ENCODE data around the gene TEAD1.

TEAD1 gene

GRCh38 chr11:12719221-12719620, 45.0 kb downstream of the TEAD1 start:
- no peaks in the 10 kb centered on the region for H4K20me1 ChIP-seq (ENCODE audit: insufficient read depth, low read length)
- H3K9me2 ChIP-seq (replicated peaks; ENCODE audit: insufficient read depth, low read length): no peaks in the 10 kb centered on the region
- no peak for DNase-seq
- H3K4me1 ChIP-seq (ENCODE audit: low read length): peaks cover 33% of the 10 kb centered on the region
- TF ChIP-seq EZH2 (optimal IDR thresholded peaks at IDR 0.05; ENCODE audit: low read depth, low read length) (no peak), EZH2phosphoT487 (IDR thresholded peaks at IDR 0.05; ENCODE audit: low read length) (no peak), CTCF (IDR thresholded peaks at IDR 0.05; ENCODE audit: low read length) (no peak)
- H3K27me3 ChIP-seq (replicated peaks; ENCODE audit: insufficient read depth, low read length): no peaks in the 10 kb centered on the region
- peaks cover 18% of the 10 kb centered on the region for H3F3A ChIP-seq (ENCODE audit: insufficient read depth, low read length)
- H3K27ac ChIP-seq (ENCODE audit: low read length): no peak overlapping the region
- H3K9me3 ChIP-seq (replicated peaks; ENCODE audit: insufficient read depth, low read length): no peaks in the 10 kb centered on the region
- H3K4me2 ChIP-seq (ENCODE audit: low read depth, low read length): no peak overlapping the region
- no peaks in the 10 kb centered on the region for H3K36me3 ChIP-seq (replicated peaks; ENCODE audit: insufficient read depth, low read length)
- no peak overlapping the region for H3K9ac ChIP-seq (ENCODE audit: low read length)
- H3K79me2 ChIP-seq (ENCODE audit: low read length): peaks cover 68% of the 10 kb centered on the region
- no peak overlapping the region for H2AFZ ChIP-seq (ENCODE audit: low read length)
- H3K4me3 ChIP-seq (ENCODE audit: low read length): no peak overlapping the region

DNA sequence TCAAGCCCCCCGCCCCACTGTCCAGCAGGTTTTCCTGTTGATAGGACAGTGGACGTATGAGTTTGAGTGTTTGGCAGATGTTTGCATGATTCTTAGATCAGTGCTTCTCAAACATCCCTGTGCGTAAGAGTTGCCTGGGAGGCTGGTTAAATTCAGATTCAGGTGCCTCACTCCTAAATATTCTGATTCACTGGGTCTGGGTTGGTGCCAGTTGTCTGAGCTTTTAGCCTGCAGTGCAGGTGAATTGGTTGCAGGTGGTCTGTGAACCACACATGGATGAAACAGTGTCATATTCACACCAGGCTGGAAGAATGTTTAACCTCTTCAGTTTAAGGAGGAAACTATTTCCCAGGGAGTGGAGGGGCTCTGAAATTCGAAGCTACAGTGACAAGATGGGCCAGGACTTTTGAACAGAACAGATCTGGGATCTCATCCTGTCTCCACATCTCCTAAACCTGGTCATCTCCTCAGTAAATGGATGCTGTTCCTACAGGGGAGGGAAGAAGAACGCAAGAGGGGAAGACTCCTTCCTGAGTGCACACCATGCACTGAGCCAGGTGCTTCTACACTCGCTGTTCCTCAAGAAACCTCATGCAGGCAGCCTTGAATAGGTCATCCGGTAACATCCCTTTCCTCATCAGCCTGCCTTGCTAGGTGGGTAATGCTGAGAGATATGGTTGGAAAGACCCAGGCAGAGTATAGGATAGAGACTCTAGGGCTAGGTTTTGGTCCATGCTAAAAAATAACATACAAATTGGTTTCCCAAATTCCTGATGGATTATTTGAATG, 47.8 kb downstream of the TEAD1 start:
- no peak overlapping the region for H2AFZ ChIP-seq (ENCODE audit: low read length)
- no peaks in the 10 kb centered on the region for H3K27me3 ChIP-seq (replicated peaks; ENCODE audit: insufficient read depth, low read length)
- peaks cover 83% of the 10 kb centered on the region for H3K79me2 ChIP-seq (ENCODE audit: low read length)
- H3K36me3 ChIP-seq (replicated peaks; ENCODE audit: insufficient read depth, low read length): no peaks in the 10 kb centered on the region
- H3K9me2 ChIP-seq (replicated peaks; ENCODE audit: insufficient read depth, low read length): no peaks in the 10 kb centered on the region
- no peaks in the 10 kb centered on the region for H3K9me3 ChIP-seq (replicated peaks; ENCODE audit: insufficient read depth, low read length)
- no peaks in the 10 kb centered on the region for H4K20me1 ChIP-seq (ENCODE audit: insufficient read depth, low read length)
- H3K4me2 ChIP-seq (ENCODE audit: low read depth, low read length): no peak overlapping the region
- TF ChIP-seq EZH2 (optimal IDR thresholded peaks at IDR 0.05; ENCODE audit: low read depth, low read length) (no peak), CTCF (IDR thresholded peaks at IDR 0.05; ENCODE audit: low read length) (no peak), EZH2phosphoT487 (IDR thresholded peaks at IDR 0.05; ENCODE audit: low read length) (no peak)
- H3K4me3 ChIP-seq (ENCODE audit: low read length): no peak overlapping the region
- H3K9ac ChIP-seq (ENCODE audit: low read length): no peak overlapping the region
- H3F3A ChIP-seq (ENCODE audit: insufficient read depth, low read length): peaks cover 13% of the 10 kb centered on the region
- no peak for DNase-seq
- H3K27ac ChIP-seq (ENCODE audit: low read length): no peak overlapping the region
- peaks cover 40% of the 10 kb centered on the region for H3K4me1 ChIP-seq (ENCODE audit: low read length)

DNA sequence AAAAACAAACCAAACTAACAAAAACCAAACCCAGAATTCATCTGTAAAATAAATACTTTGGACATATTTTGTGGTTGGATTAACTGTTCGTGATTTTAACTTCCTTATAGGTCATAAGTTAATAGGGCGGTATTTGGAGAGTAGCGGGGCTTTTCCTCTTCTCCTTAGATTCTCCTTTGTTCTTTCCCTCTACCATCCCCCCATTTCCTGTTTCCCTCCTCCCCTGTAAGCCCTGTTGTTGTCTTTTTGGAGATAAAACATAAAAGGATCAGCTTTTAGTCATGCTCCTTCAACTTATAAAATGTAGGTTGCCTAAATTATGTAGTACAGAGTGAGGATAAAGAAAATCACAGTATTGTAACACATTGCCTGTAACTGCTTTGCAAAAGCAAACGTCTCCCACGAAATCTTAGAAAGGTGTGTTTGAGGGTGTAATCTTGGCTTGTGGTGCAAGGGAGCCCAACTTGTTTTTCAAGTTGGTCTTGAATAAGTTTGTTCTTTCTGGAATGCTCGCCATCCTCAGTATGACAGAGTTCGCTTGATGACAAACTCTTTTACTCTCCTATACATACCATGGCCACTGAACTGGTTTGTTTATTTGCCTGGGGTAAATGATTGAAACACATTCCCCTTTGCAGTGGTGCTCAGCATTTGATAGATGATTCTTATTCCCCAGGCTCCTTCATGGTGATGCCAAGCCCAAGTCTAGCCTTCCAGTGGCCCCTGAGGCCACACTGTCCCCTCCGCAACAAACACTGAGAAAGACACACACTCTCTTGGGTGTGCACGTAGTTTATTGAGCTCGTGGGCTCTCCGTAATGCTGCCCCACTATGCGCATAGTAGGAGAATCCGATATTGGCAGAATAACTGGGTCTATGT, 49.4 kb downstream of the TEAD1 start:
- Histone ChIP-seq H3K9me3 (replicated peaks; ENCODE audit: insufficient read depth, low read length) (no peaks in the 10 kb centered on the region), H2AFZ (ENCODE audit: low read length) (no peak overlapping the region), H3F3A (ENCODE audit: insufficient read depth, low read length) (no peaks in the 10 kb centered on the region; the same call in 1 of the 2 replicates), H3K9me2 (replicated peaks; ENCODE audit: insufficient read depth, low read length) (no peaks in the 10 kb centered on the region), H3K27ac (ENCODE audit: low read length) (no peak overlapping the region), H3K4me2 (ENCODE audit: low read depth, low read length) (no peak overlapping the region), H3K36me3 (replicated peaks; ENCODE audit: insufficient read depth, low read length) (no peaks in the 10 kb centered on the region), H3K4me3 (ENCODE audit: low read length) (no peak overlapping the region), H3K4me1 (ENCODE audit: low read length) (peaks cover 28% of the 10 kb centered on the region), H3K27me3 (replicated peaks; ENCODE audit: insufficient read depth, low read length) (no peaks in the 10 kb centered on the region), H3K79me2 (ENCODE audit: low read length) (peaks cover 95% of the 10 kb centered on the region), H4K20me1 (ENCODE audit: insufficient read depth, low read length) (no peaks in the 10 kb centered on the region), H3K9ac (ENCODE audit: low read length) (no peak overlapping the region)
- no peak for TF ChIP-seq EZH2 (optimal IDR thresholded peaks at IDR 0.05; ENCODE audit: low read depth, low read length)
- no peak for TF ChIP-seq CTCF (IDR thresholded peaks at IDR 0.05; ENCODE audit: low read length)
- TF ChIP-seq EZH2phosphoT487 (IDR thresholded peaks at IDR 0.05; ENCODE audit: low read length): no peak
- no peak for DNase-seq
